Islet precursor cell (in vitro differentiated cells): ENCODE results near the gene TMEM259.

Experiments used
- DNase-seq: peaks from one replicate; pipeline ENCODE4 v3.0.0-alpha.2; 2018

The TMEM259 gene

GRCh38 chr19:1020868-1021425, at the start of gene TMEM259:
Gene TMEM259 (minus strand): TSS chr19:1021123. CDS start chr19:1020996, 127 bp downstream.
- peak; percentile 97 for DNase-seq

GRCh38 chr19:1070576-1070930, 49.6 kb upstream of the TMEM259 start:
- DNase-seq: no peak

GRCh38 chr19:1069009-1069779, 48.3 kb upstream of the TMEM259 start:
- no peak for DNase-seq

GRCh38 chr19:1068009-1069001, 47.4 kb upstream of the TMEM259 start:
- DNase-seq: no peak

GRCh38 chr19:1067341-1067957, 46.5 kb upstream of the TMEM259 start:
- no peak for DNase-seq

GRCh38 chr19:1066748-1067340, 45.9 kb upstream of the TMEM259 start, which contains the start of gene ARHGAP45:
Gene ARHGAP45 (plus strand): TSS chr19:1067167. CDS start chr19:1067406, 239 bp downstream.
- DNase-seq: peak; percentile 69

GRCh38 chr19:1066251-1066747, 45.4 kb upstream of the TMEM259 start:
- DNase-seq: peak; percentile 95

- DNase-seq: peak; percentile 94
Measured at GRCh38 chr19:1065606-1066109, 44.7 kb upstream of the TMEM259 start.

GRCh38 chr19:1064661-1065605, 44.0 kb upstream of the TMEM259 start:
- DNase-seq: peak; percentile 89

GRCh38 chr19:1063909-1064660, 43.2 kb upstream of the TMEM259 start:
- DNase-seq: no peak

- DNase-seq: no peak
Measured at GRCh38 chr19:1063030-1063908, 42.3 kb upstream of the TMEM259 start.

GRCh38 chr19:1062387-1063029, 41.6 kb upstream of the TMEM259 start:
- no peak for DNase-seq

GRCh38 chr19:1061987-1062386, 41.1 kb upstream of the TMEM259 start:
- DNase-seq: no peak

- no peak for DNase-seq
Measured at GRCh38 chr19:1060689-1061088, 39.8 kb upstream of the TMEM259 start.

- no peak for DNase-seq
Measured at GRCh38 chr19:1058112-1058511, 37.2 kb upstream of the TMEM259 start.

- DNase-seq: no peak
Measured at GRCh38 chr19:1057176-1057855, 36.4 kb upstream of the TMEM259 start.

- DNase-seq: no peak
Measured at GRCh38 chr19:1055886-1056620, 35.1 kb upstream of the TMEM259 start.
